ENCODE results near the gene CROT. TPM values are rescaled to one million over a fixed set of nuclear protein-coding genes. Genes with fewer than 3 reads are reported as not detected.

Gene CROT
- 10.5 and 17.3 TPM in 2 replicates for total RNA-seq

GRCh38 chr7:87345166-87345927 lies at the start of gene CROT:
TSS of gene CROT (plus strand) at chr7:87345664. CDS start at chr7:87349069, 3,405 bp downstream.

Other genes starting within 250 kb of the CROT start
- gene DMTF1, start 193.2 kb upstream of the CROT start, total RNA-seq, result 16.4 and 18.8 TPM in 2 replicates
- gene TMEM243, start 125.9 kb upstream of the CROT start, total RNA-seq, result 33.7 and 36.3 TPM in 2 replicates
- 0.29 TPM in 1 of 2 replicates, not detected in the other for gene ABCB4, start 130.0 kb downstream of the CROT start, total RNA-seq